ENCODE results near the gene UHRF1. TPM values are rescaled to one million over a fixed set of nuclear protein-coding genes. Genes with fewer than 3 reads are reported as not detected.

UHRF1 gene
- polyA plus RNA-seq, 1 donor (not counting 4 experiments of a cell fraction or from before 2014, with no cell fraction given), result 9.7 TPM

GRCh38 chr19:4929186-4929585 is 19.9 kb downstream of the UHRF1 start:
- Histone ChIP-seq H3K27ac (ENCODE audit: control insufficient read depth, insufficient read depth, low read length) (no peak overlapping the region), H2AFZ (ENCODE audit: control insufficient read depth, low read length) (no peak overlapping the region), H3K4me3 (ENCODE audit: control insufficient read depth in 2 of 3, extremely low read depth in 1 of 3, insufficient read depth in 2 of 3, low read depth in 1 of 3, low read length in 3 of 3) (no peak overlapping the region), H3K9me3 (ENCODE audit: control insufficient read depth, low read depth, low read length) (no peaks in the 10 kb centered on the region), H3K9ac (ENCODE audit: control insufficient read depth, extremely low read depth, insufficient read depth, low read length) (no peak overlapping the region), H3K36me3 (ENCODE audit: control insufficient read depth in 2 of 2, extremely low read depth in 1 of 2, insufficient read depth in 2 of 2, low read length in 2 of 2) (peaks cover 8 to 34% of the 10 kb centered on the region in 2 experiments), H3K9me1 (ENCODE audit: control insufficient read depth, extremely low read depth, insufficient read depth, low read length) (no peaks in the 10 kb centered on the region), H3K79me2 (ENCODE audit: control insufficient read depth, insufficient read depth, low read length) (peaks cover 41% of the 10 kb centered on the region), H4K20me1 (ENCODE audit: control insufficient read depth, extremely low read depth, insufficient read depth, low read length) (peaks cover 2% of the 10 kb centered on the region), H3K27me3 (ENCODE audit: control insufficient read depth, extremely low read depth, insufficient read depth, low read length) (no peaks in the 10 kb centered on the region), H3K4me1 (ENCODE audit: control insufficient read depth, extremely low read depth, insufficient read depth, low read length) (no peaks in the 10 kb centered on the region), H3K4me2 (ENCODE audit: control insufficient read depth, extremely low read depth, insufficient read depth, low read depth, low read length) (no peak overlapping the region)
- FAIRE-seq (no peak), DNase-seq (ENCODE audit: low read depth, low spot score) (no peak)
- dilution Hi-C loops (cut with MboI; ENCODE audit: extremely low pct_ligation_motif_present, low sequenced_read_pairs), result no loop called here
- TF ChIP-seq EZH2 (IDR thresholded peaks at IDR 0.05; ENCODE audit: low read length) (no peak), CTCF (optimal IDR thresholded peaks at IDR 0.05 in 1 of 3, IDR thresholded peaks at IDR 0.05 in 1 of 3, conservative IDR thresholded peaks at IDR 0.05 in 1 of 3; ENCODE audit: extremely low read depth in 1 of 3, insufficient read depth in 2 of 3, low read length in 3 of 3) (no peak)

- Histone ChIP-seq H3K9ac (ENCODE audit: control insufficient read depth, extremely low read depth, insufficient read depth, low read length) (no peak overlapping the region), H4K20me1 (ENCODE audit: control insufficient read depth, extremely low read depth, insufficient read depth, low read length) (peaks cover 2% of the 10 kb centered on the region), H3K36me3 (ENCODE audit: control insufficient read depth in 2 of 2, extremely low read depth in 1 of 2, insufficient read depth in 2 of 2, low read length in 2 of 2) (peaks cover 11 to 42% of the 10 kb centered on the region in 2 experiments), H2AFZ (ENCODE audit: control insufficient read depth, low read length) (no peak overlapping the region), H3K27ac (ENCODE audit: control insufficient read depth, insufficient read depth, low read length) (no peak overlapping the region), H3K9me1 (ENCODE audit: control insufficient read depth, extremely low read depth, insufficient read depth, low read length) (no peaks in the 10 kb centered on the region), H3K4me3 (ENCODE audit: control insufficient read depth in 2 of 3, extremely low read depth in 1 of 3, insufficient read depth in 2 of 3, low read depth in 1 of 3, low read length in 3 of 3) (no peak overlapping the region), H3K4me1 (ENCODE audit: control insufficient read depth, extremely low read depth, insufficient read depth, low read length) (no peaks in the 10 kb centered on the region), H3K9me3 (ENCODE audit: control insufficient read depth, low read depth, low read length) (no peaks in the 10 kb centered on the region), H3K4me2 (ENCODE audit: control insufficient read depth, extremely low read depth, insufficient read depth, low read depth, low read length) (no peak overlapping the region), H3K27me3 (ENCODE audit: control insufficient read depth, extremely low read depth, insufficient read depth, low read length) (no peaks in the 10 kb centered on the region), H3K79me2 (ENCODE audit: control insufficient read depth, insufficient read depth, low read length) (peaks cover 31% of the 10 kb centered on the region)
- no peak for FAIRE-seq
- DNase-seq (ENCODE audit: low read depth, low spot score), result no peak
- dilution Hi-C loops (cut with MboI; ENCODE audit: extremely low pct_ligation_motif_present, low sequenced_read_pairs), result no loop called here
- no peak for TF ChIP-seq CTCF (optimal IDR thresholded peaks at IDR 0.05 in 1 of 3, IDR thresholded peaks at IDR 0.05 in 1 of 3, conservative IDR thresholded peaks at IDR 0.05 in 1 of 3; ENCODE audit: extremely low read depth in 1 of 3, insufficient read depth in 2 of 3, low read length in 3 of 3)
- TF ChIP-seq EZH2 (IDR thresholded peaks at IDR 0.05; ENCODE audit: low read length), result no peak
Observed at GRCh38 chr19:4930664-4931063, 21.4 kb downstream of the UHRF1 start.

All from keratinocyte (primary cell).